ENCODE results near the gene MAML2.

Gene MAML2

DNA sequence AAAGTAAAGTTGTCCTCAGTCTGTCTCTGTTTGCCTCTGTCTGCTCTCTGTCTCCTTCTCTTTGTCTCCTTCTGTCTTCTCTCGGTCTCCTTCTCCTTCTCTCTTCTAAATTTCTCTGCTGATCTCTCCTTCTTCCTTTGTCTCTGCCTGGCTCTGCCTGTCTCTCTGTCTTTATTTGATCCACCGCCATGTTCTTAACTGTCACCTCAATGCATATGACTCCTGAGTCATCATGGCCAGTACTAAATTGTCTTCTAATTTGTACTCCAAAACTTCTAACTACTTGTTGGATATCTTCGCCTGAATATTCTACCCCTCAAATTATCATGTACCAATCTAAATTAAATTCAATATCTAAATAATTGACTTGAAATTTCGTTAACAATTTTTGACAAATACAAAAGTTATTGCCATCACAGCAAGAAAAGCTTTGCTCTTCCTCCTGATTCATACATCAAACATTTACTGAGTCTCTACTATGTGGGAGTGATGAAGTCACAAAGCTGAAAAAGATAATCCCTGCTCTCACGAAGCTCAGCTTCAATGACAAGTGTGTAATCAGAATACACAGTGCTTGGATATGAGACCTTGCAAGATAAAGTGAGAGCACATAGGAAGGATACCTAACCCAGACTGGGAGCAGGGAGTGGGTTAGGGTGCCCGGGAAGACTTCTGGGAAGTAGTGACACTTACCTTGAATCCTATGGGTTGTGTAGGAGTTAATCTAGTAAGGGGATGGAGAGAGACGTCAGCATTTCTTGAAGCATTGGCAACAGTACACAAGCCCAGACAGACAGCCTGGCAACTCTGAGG is 193.0 kb downstream of the MAML2 start:
- no peak for DNase-seq

DNA sequence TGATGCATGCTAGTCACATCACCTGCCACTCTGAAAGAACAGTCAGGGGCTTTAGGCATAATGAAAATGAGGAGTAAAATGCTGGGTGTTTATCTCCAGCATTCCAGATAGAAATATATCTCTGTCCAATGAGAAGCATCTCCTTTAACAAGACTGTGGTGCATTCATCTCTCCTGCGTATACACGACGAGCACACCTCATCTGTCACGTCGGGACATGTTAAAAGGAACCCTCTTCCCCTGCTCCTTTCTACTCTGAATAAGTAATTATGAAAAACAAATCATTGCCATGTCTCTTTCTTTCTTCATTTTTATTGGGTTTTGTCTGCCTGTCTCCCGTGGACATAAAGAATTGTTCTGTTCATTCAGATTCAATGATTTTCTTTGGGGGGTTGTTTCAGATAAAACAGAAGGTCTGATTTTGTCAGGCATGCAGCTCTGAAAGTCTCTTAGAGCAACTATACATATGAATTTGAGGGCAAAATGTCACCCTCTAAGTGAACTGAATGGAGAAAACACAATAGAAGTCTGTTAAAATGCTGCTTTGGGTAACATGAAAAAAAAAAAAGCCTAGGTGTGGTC is 195.0 kb downstream of the MAML2 start:
- no peak for DNase-seq

GRCh38 chr11:96147186-96147585 is 195.8 kb downstream of the MAML2 start:
- DNase-seq, result no peak

GRCh38 chr11:96146765-96147164 is 196.2 kb downstream of the MAML2 start:
- no peak for DNase-seq

DNA sequence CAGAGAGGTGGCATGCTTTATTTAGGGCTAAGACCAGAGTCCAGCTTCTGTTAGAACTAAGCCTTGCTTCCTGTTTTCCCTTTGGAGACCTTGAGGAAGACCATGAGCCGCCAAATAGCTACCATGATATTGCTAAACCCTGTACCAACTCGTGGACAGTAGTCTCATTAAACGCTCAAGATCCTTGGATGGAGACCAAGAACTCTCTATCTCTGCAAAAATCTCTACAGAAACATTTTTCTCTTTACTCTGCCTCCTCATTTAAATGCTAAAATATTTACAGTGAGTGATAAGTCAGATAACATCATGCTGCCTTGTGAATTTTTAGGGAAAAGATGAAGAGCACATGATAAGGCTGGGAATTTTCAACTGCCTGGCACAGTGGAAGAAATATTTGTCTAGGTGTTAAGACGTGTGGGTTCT is 197.8 kb downstream of the MAML2 start:
- DNase-seq, result no peak

GRCh38 chr11:96144553-96144952 is 198.4 kb downstream of the MAML2 start:
- no peak for DNase-seq

DNA sequence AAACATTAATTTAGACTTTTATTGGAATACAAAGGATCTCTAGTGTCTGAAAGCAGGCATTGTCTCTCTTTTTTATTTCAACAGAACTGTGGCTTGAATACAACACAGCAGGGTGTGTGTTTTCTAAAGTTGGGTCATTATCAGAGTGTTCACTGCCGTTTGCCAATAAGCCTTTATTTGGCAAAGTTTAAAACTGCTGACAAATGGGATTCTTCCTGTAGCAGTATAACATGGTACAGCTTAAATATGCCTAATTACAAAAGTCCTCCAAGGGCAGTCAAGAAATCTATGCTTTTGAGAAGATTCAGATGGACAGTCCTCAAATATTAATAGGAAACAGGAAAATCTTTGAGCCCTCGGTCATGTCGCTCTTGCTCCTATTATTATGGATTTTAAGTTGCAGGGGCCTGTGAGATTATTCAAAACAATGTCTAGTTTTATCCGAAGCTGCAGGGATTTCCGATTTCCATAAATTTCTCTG is 199.9 kb downstream of the MAML2 start:
- DNase-seq, result peak; percentile 78

DNA sequence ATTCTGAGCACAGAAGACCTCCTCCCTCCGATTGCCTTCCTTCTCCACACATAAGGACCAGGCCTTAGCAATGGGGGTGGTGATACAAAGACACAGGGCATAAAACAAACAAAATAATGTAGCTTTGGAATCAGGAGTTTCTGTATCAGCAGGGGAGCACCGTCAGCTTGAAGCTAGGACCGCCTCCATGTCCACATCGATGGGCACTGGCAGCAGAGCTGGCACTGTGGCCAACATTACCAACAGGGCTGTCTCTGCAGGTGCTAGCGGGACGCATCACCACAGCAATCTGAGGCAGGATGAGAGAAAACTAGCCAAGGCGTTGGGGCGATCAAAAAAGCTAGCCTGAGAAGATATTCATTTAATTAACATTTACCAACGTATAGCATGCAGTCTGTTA is 201.4 kb downstream of the MAML2 start:
- DNase-seq, result peak; percentile 35

GRCh38 chr11:96139691-96140090 is 203.3 kb downstream of the MAML2 start:
- DNase-seq, result no peak

GRCh38 chr11:96137373-96137772 is 205.6 kb downstream of the MAML2 start:
- DNase-seq, result no peak

GRCh38 chr11:96136613-96137298 is 206.2 kb downstream of the MAML2 start:
- DNase-seq, result no peak

GRCh38 chr11:96134602-96135001 is 208.4 kb downstream of the MAML2 start:
- DNase-seq, result no peak

DNA sequence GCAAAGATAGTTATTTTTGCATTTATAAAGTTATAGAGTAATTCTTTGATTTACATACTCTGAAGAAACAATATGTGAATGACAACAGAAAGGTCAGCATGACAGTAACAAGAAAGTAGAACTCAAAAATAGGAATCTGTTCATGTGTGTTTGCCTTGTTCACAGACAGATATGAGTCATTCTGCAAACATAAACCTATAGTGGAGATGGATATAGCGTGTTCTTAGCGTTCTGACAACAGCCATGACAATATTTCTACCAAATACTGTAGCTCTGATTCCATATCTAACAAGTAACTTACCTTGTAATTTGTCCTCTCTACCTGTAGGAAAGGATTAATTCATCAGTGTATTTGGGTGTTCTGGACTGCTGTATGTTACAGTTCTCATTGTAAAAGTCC is 210.6 kb downstream of the MAML2 start:
- peak; percentile 21 for DNase-seq

DNA sequence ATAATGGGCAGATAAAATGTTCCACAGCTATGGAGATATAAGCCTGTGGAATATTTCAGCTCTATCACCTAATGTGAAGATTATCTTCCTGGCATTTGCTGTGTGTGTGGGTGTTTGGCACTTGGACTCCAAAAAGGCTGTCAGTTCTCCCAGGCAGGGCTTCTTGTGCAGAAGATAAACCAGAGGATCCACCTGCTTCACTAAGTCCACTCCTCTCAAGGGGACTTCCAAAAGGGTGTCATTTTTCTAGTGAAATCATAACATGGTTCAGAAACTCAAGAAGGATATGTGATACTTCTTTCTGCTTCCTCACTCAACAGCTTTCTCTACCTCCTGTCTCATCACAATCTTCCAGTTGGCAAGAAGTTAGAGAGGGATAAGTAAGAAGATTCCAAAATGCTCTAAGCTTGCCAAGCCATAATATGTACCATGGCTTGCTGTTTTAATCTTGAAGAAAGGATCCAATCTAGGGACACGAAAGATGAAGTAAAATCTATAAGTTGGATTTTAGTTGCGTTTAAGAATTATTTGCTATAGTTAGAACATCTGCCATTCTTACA is 212.9 kb downstream of the MAML2 start:
- DNase-seq, result peak; percentile 46

- DNase-seq, result peak; percentile 54
Measured at GRCh38 chr11:96127596-96127959, 215.4 kb downstream of the MAML2 start.

DNA sequence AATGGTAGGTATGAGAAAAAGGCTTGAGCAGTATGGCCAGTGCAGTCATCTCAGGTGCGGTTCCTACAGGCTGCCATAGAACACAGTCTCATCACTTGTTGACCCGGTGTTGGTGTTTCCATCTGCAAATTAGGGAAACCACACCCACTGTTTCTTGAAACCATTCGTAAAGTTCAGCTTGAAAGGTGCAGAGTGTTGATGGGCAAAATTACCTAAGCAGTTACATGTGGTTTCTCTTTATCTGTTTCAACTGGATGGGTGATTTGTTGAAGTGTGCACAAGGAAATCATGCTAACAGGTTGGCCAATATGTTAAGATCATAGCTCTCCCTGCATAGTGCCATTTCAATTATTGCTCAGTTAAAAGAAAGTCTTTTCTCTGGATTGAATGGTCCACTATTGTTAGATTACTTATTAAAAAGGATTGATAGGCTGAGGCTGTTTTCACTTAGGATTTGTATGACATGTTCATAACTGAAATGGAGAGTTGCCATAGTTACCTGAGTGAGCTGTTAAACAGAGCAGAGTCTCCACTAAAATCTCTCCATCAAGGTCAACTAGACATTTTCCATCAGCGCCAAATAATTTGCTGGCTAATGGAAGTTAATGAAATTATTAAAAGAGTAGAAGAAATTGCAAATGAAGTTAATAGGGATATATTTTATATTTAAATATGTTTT is 215.9 kb downstream of the MAML2 start:
- peak; percentile 53 for DNase-seq

DNA sequence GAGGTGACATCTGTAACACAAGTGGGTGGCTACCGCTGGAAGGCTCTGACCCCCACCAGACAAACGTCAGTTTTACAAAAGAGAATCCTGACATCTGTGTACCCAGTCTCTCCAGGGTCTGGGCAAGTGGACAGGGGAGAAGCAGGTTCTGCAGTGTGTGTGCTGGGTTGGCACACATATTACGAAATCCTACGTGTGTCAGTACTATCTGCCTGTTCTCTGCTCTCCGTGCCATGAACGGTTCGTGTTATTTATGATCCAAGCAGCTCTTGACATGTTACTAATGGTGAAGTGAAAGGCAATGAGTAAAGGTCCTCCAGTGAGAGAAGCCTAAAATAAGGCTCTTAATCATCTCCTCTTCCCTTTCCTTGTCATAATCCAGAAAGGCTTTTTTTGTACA is 217.6 kb downstream of the MAML2 start:
- DNase-seq, result no peak

DNA sequence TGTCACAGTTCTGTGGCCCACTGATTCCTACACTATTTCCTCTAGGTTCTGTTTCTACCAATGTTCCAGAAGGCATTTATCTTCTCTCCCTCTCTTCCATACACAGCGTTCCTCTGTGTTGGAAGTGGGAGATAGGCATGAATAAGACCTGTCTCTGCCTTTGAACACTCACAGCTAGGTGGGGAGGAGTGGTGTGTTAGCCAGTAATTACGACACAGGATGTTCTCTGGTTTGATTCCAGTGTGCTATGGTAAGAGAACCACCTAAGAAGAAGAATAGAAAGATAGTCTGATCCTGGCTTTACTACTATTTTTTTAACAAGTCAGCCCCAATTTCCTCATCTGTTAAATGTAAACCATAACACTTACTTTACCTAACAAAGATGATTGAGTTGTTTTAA is 218.8 kb downstream of the MAML2 start:
- no peak for DNase-seq

DNA sequence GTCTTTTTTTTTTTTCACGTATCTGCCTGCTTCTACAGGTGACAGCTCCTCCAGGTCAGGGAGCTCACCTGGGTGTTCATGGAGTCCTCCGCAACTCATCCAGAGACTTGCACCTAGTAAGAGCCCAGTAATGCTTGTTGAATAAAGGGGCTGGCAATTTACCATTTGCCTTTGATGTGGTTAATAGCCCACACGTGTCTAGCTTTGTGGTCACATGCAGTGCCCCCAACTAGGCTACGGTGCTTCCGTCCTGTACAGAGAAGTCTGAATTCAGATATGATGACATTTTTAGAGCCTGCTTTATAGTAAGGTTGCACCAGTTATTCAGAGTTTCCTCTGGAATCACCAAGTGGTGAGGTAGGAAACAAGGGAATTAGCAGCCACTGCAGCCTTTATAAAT is 219.7 kb downstream of the MAML2 start:
- DNase-seq, result no peak

DNA sequence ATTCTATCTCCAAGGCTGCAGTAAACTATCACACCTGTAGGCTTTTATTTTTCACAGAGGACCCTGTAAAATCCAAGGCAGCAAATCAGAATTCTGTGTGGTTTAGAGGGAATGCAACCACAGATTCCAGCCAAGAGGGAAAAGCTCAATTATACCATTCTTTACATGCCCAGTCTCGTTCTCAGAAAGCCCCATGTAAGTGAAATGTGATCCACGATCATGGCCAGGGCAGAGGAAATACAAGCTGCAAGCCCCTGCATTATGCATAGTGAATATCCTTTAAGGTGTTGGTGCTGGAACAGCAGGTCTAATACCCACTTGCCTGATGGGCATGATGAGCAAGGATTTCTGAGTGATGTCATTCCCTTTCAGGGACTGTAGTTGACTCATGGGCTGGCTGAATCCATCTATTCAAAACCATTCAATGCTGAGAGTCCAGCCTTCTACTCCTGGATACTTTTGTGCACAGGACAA is 220.4 kb downstream of the MAML2 start:
- no peak for DNase-seq

DNA sequence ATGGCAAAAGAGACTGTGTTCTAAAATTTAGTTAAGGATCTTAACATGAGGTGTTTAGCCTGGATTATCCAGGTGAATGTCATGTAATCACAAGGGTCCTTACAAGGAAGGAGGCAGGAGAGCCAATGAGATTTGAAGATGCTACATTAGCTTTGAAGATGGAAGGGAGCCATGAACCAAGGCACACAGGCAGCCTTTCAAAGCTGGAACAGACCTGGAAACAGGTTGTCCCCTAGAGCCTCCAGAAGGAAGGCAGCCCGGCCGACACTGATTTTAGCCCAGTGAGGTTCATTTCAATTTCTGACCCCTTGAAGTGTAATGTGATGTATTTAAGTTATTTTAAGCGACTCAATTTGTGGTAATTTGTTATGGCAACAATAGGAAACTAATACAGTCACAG is 223.8 kb downstream of the MAML2 start:
- no peak for DNase-seq

- DNase-seq, result no peak
Measured at GRCh38 chr11:96116376-96116775, 226.6 kb downstream of the MAML2 start.

Data from NCI-H446 treated with DMSO at 0.1 percent for 48 hours (cell line).